Ovary (tissue), 9 donors: ENCODE results near the gene SNX13. TPM values are rescaled to one million over a fixed set of nuclear protein-coding genes. Genes with fewer than 3 reads are reported as not detected.
"Not testable (repeated sequence)": the region's sequence is repeated elsewhere in the genome, so short reads cannot be mapped to it uniquely, and the experiment has no call there.

Source experiments
- DNase-seq, 5 donors: peaks; one replicate each; pipeline ENCODE4 v3.0.0-alpha.2; 2019 to 2020
- H3K27ac ChIP-seq, 2 donors: fragments of 200-600 bp; one replicate each; pipeline versions ENCODE4 v1.5.1 to v1.8.0; 2019 to 2022
- H3K27me3 ChIP-seq: fragments of 200-600 bp; one replicate; pipeline ENCODE4 v1.8.0; 2022
- H3K36me3 ChIP-seq: fragments of 200-600 bp; sonication (generic); one replicate; pipeline ENCODE4 v1.5.1; 2019
- H3K4me1 ChIP-seq: one replicate; pipeline ENCODE4 v1.8.1; 2013; ENCODE audit warnings: mild to moderate bottlenecking, moderate library complexity; ENCODE audit not compliant: insufficient read depth
- H3K4me3 ChIP-seq: fragments of 200-600 bp; sonication (generic); one replicate; pipeline ENCODE4 v1.5.1; 2017
- H3K9me3 ChIP-seq, 2 donors: fragments of 200-600 bp in 1 of 2; sonication (generic) in 1 of 2; one replicate each; pipeline versions ENCODE4 v1.5.1 to v1.8.1; 2013 to 2019; ENCODE audit warnings: mild to moderate bottlenecking in 1 of 2, moderate library complexity in 1 of 2
- CTCF ChIP-seq, 3 donors: fragments of 450-650 bp in 2 of 3; fragments of 200-600 bp in 1 of 3; IDR thresholded peaks; one replicate each; pipeline versions ENCODE4 v1.5.1 to v1.8.0; 2016 to 2022; ENCODE audit warnings: antibody characterized with exemption in 3 of 3, mild to moderate bottlenecking in 1 of 3
- EP300 ChIP-seq: sonication (generic); formaldehyde crosslinking; IDR thresholded peaks from one replicate; pipeline ENCODE4 v1.6.1; 2017; ENCODE audit warnings: antibody characterized with exemption
- POLR2A ChIP-seq: fragments of 450-650 bp; IDR thresholded peaks from one replicate; pipeline ENCODE4 v1.6.1; 2017; ENCODE audit warnings: antibody characterized with exemption, mild to moderate bottlenecking, moderate library complexity
- WGBS, 3 donors: extraction: QIAGEN DNeasy Blood & Tissue Kit in 1 of 3; methylation state at CpG; one replicate each; pipeline versions ENCODE4 v1.1.5 to v1.1.7; 2013 to 2017; 5-methylcytosine and 5-hydroxymethylcytosine counted together
- intact Hi-C, 4 donors: fragments of 100-400 bp; cut with DNase I; formaldehyde crosslinking; loops; one replicate each; pipeline versions ENCODE4 v1.11.0 to v1.15.1; 2022 to 2023
- polyA plus RNA-seq, 2 donors: library from polyadenylated mRNA; stranded (reverse); fragments of 200-250 nt in 1 of 2; fragments of 350-450 nt in 1 of 2; fragmentation: Illumina TruSeq in 1 of 2; extraction: RNeasy Lipid Tissue Mini Kit (QIAGEN cat#74804) in 1 of 2; gene quantifications; one replicate each; pipeline ENCODE4 v1.2.3, GENCODE V29; 2013 to 2014
- total RNA-seq, 7 donors: library from RNA; depleted of rRNA in 2 of 7; stranded (reverse); fragments of >200 nt in 2 of 7; fragmentation: NEBNext Ultra II Directional in 3 of 7; extraction: Animal tissue kit (Norgen Biotek cat#: 25700) in 3 of 7; gene quantifications; one replicate each; pipeline versions ENCODE4 v1.1.0 to v1.2.4, GENCODE V29; 2016 to 2023
- donor health status: DM: no; HTN: no; CAD: no; lungs with moderate emphysema.
- donor health status: DM: no; HTN: no; CAD: no.
- donor health status: Bipolar disorder and iron deficiency.
- donor health status: DM: yes; HTN: yes; CAD: no.
- donor health status: DM: no; HTN: no; CAD: no.
- donor health status: DM: yes; HTN: yes; CAD: no.

The SNX13 gene
- total and polyA plus RNA-seq, 9 donors = 12.1 to 51.1 (median 46.1) TPM

- no peak for DNase-seq
- H3K27me3 ChIP-seq = no peaks in the 10 kb centered on the region
- H3K4me1 ChIP-seq = no peaks in the 10 kb centered on the region
- 73 to 90% (median 90%) methylated on average over 3 of the region's 3 CpGs for WGBS, 3 donors
- no peaks in the 10 kb centered on the region for H3K9me3 ChIP-seq
- H3K4me3 ChIP-seq = no peak overlapping the region
- no peak overlapping the region for H3K27ac ChIP-seq
- TF ChIP-seq EP300 = no peak
- no peak for TF ChIP-seq POLR2A
- no peak for TF ChIP-seq CTCF (IDR thresholded peaks at IDR 0.05)
- H3K36me3 ChIP-seq = no peaks in the 10 kb centered on the region
- intact Hi-C loops = no loop called here
Measured at GRCh38 chr7:17822547-17823173, 117.6 kb downstream of the SNX13 start.

GRCh38 chr7:17816903-17817302 lies 123.4 kb downstream of the SNX13 start:
- no peak overlapping the region for H3K4me3 ChIP-seq
- no peaks in the 10 kb centered on the region for H3K27me3 ChIP-seq
- no peaks in the 10 kb centered on the region for H3K36me3 ChIP-seq
- H3K27ac ChIP-seq = no peak overlapping the region
- TF ChIP-seq EP300 = no peak
- TF ChIP-seq POLR2A = no peak
- TF ChIP-seq CTCF (IDR thresholded peaks at IDR 0.05) = no peak
- 44 to 68% (median 54%) methylated on average over 3 of the region's 3 CpGs for WGBS, 3 donors
- DNase-seq = no peak
- no peaks in the 10 kb centered on the region for H3K4me1 ChIP-seq
- no peaks in the 10 kb centered on the region for H3K9me3 ChIP-seq
- intact Hi-C loops = no loop called here

GRCh38 chr7:17815318-17815717 lies 125.0 kb downstream of the SNX13 start:
- H3K4me1 ChIP-seq = no peaks in the 10 kb centered on the region
- H3K27me3 ChIP-seq = no peaks in the 10 kb centered on the region
- TF ChIP-seq CTCF (IDR thresholded peaks at IDR 0.05) (no peak), POLR2A (no peak), EP300 (no peak)
- WGBS, 3 donors = 75 to 87% (median 77%) methylated on average over 4 of the region's 4 CpGs
- no peak for DNase-seq
- H3K27ac ChIP-seq = no peak overlapping the region
- no peaks in the 10 kb centered on the region for H3K36me3 ChIP-seq
- intact Hi-C loops = no loop called here
- H3K4me3 ChIP-seq = no peak overlapping the region
- H3K9me3 ChIP-seq = no peaks in the 10 kb centered on the region

- intact Hi-C loops = no loop called here
- H3K4me3 ChIP-seq = no peak overlapping the region
- TF ChIP-seq EP300 = no peak
- TF ChIP-seq POLR2A = no peak
- no peak for TF ChIP-seq CTCF (IDR thresholded peaks at IDR 0.05)
- no peaks in the 10 kb centered on the region for H3K27me3 ChIP-seq
- no peak overlapping the region for H3K27ac ChIP-seq
- H3K9me3 ChIP-seq = no peaks in the 10 kb centered on the region
- no peaks in the 10 kb centered on the region for H3K4me1 ChIP-seq
- 75 to 92% (median 91%) methylated on average over 1 of the region's 1 CpG for WGBS, 3 donors
- H3K36me3 ChIP-seq = no peaks in the 10 kb centered on the region
- no peak for DNase-seq
Measured at GRCh38 chr7:17814058-17814457, 126.2 kb downstream of the SNX13 start.

- intact Hi-C loops, H3K4me3 ChIP-seq, H3K27ac ChIP-seq, H3K9me3 ChIP-seq, H3K4me1 ChIP-seq, DNase-seq, H3K27me3 ChIP-seq, H3K36me3 ChIP-seq: not testable (repeated sequence)
Measured at GRCh38 chr7:17809215-17809614, 131.1 kb downstream of the SNX13 start.
